ENCODE results near the gene WDR77. TPM values are rescaled to one million over a fixed set of nuclear protein-coding genes. Genes with fewer than 3 reads are reported as not detected.

Gene WDR77
- polyA plus RNA-seq, 3 donors: 26.4 to 62.2 (median 28.1) TPM

- peaks cover 84 to 88% of the 10 kb centered on the region in 2 donors for H3K36me3 Mint-ChIP-seq
- WGBS (ENCODE audit: insufficient coverage): 100% methylated on average over 2 of the region's 4 CpGs
- H3K27ac ChIP-seq (ENCODE audit: low read depth in 1 of 2, low read length in 2 of 2): no peak overlapping the region
- TF ChIP-seq CTCF (IDR thresholded peaks at IDR 0.05): no peak
- H3K4me2 ChIP-seq (replicated peaks; ENCODE audit: extremely low read depth, low read length, poor library complexity, severe bottlenecking): no peak overlapping the region
- H3K79me2 ChIP-seq (ENCODE audit: insufficient read depth, low read length): peaks cover 5% of the 10 kb centered on the region
- H3K4me3 Mint-ChIP-seq: no peak overlapping the region
- peaks cover 81 to 99% of the 10 kb centered on the region in 2 donors for H3K36me3 ChIP-seq (replicated peaks in 1 of 2; ENCODE audit: control insufficient read depth in 1 of 2, insufficient read depth in 2 of 2, low read length in 2 of 2)
- H2AFZ ChIP-seq (ENCODE audit: insufficient read depth, low read depth, low read length, poor library complexity, severe bottlenecking): no peak overlapping the region
- no peaks in the 10 kb centered on the region for H3K9me3 ChIP-seq (replicated peaks in 1 of 2; ENCODE audit: control insufficient read depth in 1 of 2, insufficient read depth in 1 of 2, low read length in 2 of 2)
- H3K27ac Mint-ChIP-seq: no peak overlapping the region
- H3K4me3 ChIP-seq (replicated peaks in 1 of 3; ENCODE audit: low read depth in 2 of 3, low read length in 3 of 3): no peak overlapping the region
- peaks cover 4% of the 10 kb centered on the region for H4K20me1 ChIP-seq (ENCODE audit: insufficient read depth, low read length)
- peaks cover 13% of the 10 kb centered on the region for H3K4me1 Mint-ChIP-seq
- DNase-seq: no peak
- peaks cover 3 to 4% of the 10 kb centered on the region in 2 donors for H3K4me1 ChIP-seq (ENCODE audit: control insufficient read depth in 1 of 2, insufficient read depth in 2 of 2, low read length in 2 of 2)
- intact Hi-C loops (cut with micrococcal nuclease): loop anchor here in 1 of 2 donors (10.0 kb wide), 1 partner anchor 308 kb away; no protein-coding TSS in a partner anchor
- H3K27me3 Mint-ChIP-seq (ENCODE audit: low read depth in 3 of 3): peaks cover 0 to 2% (median 0%) of the 10 kb centered on the region in 3 donors
- no peak overlapping the region for H3K9ac ChIP-seq (ENCODE audit: insufficient read depth, low read length, poor library complexity, severe bottlenecking)
- no peaks in the 10 kb centered on the region for H3K9me3 Mint-ChIP-seq
- H3K27me3 ChIP-seq (ENCODE audit: control insufficient read depth in 2 of 2, insufficient read depth in 2 of 2, low read length in 2 of 2): no peaks in the 10 kb centered on the region
Observed at GRCh38 chr1:111442457-111442856, 6.6 kb downstream of the WDR77 start.

- peak; percentile 43 for TF ChIP-seq CTCF (IDR thresholded peaks at IDR 0.05)
- H3K27ac Mint-ChIP-seq: peak overlapping the region in 1 of 7 donors; percentile 22
- Histone ChIP-seq H3K27ac (ENCODE audit: low read depth in 1 of 2, low read length in 2 of 2) (no peak overlapping the region), H3K9ac (ENCODE audit: insufficient read depth, low read length, poor library complexity, severe bottlenecking) (no peak overlapping the region), H2AFZ (ENCODE audit: insufficient read depth, low read depth, low read length, poor library complexity, severe bottlenecking) (no peak overlapping the region), H3K4me1 (ENCODE audit: control insufficient read depth in 1 of 2, insufficient read depth in 2 of 2, low read length in 2 of 2) (no peaks in the 10 kb centered on the region), H3K79me2 (ENCODE audit: insufficient read depth, low read length) (no peaks in the 10 kb centered on the region), H3K4me2 (replicated peaks; ENCODE audit: extremely low read depth, low read length, poor library complexity, severe bottlenecking) (no peak overlapping the region), H3K4me3 (replicated peaks in 1 of 3; ENCODE audit: low read depth in 2 of 3, low read length in 3 of 3) (no peak overlapping the region), H3K9me3 (replicated peaks in 1 of 2; ENCODE audit: control insufficient read depth in 1 of 2, insufficient read depth in 1 of 2, low read length in 2 of 2) (no peaks in the 10 kb centered on the region), H3K27me3 (ENCODE audit: control insufficient read depth in 2 of 2, insufficient read depth in 2 of 2, low read length in 2 of 2) (no peaks in the 10 kb centered on the region), H3K36me3 (replicated peaks in 1 of 2; ENCODE audit: control insufficient read depth in 1 of 2, insufficient read depth in 2 of 2, low read length in 2 of 2) (peaks cover 83 to 97% of the 10 kb centered on the region in 2 donors), H4K20me1 (ENCODE audit: insufficient read depth, low read length) (no peaks in the 10 kb centered on the region)
- peaks cover 0 to 2% (median 0%) of the 10 kb centered on the region in 3 donors for H3K27me3 Mint-ChIP-seq (ENCODE audit: low read depth in 3 of 3)
- peaks cover 83 to 84% of the 10 kb centered on the region in 2 donors for H3K36me3 Mint-ChIP-seq
- no peak overlapping the region for H3K4me3 Mint-ChIP-seq
- intact Hi-C loops (cut with micrococcal nuclease): loop anchor here in 1 of 2 donors (10.0 kb wide), 1 partner anchor 307 kb away; no protein-coding TSS in a partner anchor
- H3K4me1 Mint-ChIP-seq: peaks cover 8% of the 10 kb centered on the region
- 62% methylated on average over 2 of the region's 9 CpGs for WGBS (ENCODE audit: insufficient coverage)
- no peaks in the 10 kb centered on the region for H3K9me3 Mint-ChIP-seq
- DNase-seq: no peak
Observed at GRCh38 chr1:111441573-111442192, 7.4 kb downstream of the WDR77 start.
